Measurements from ENCODE around the gene ERN1.

Gene ERN1

DNA sequence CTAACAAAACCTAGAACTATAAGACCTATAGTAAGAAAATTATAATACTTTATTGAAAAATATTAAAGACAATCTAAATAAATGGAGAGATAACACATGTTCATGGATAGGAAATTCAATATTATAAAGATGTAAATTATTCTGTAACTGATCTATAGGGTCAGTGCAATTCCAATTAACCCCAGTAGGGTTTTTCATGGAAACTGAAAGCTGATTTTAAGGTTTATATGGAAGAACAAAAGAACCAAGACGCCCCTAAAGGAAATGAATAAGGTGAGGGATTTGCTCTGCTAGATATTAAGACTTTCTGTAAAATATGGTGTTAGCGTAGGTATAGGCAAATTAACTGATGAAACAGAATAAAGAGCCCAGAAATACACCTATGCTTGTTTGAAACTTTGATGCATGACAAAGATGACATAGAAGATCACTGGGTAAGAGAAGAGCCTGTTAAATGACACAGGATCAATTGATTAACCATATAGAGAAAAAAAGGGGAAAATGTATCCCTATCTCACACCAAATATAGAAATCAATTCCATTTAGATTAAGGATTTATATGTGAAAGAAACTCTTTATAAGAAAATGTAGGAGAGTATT, 112.5 kb downstream of the ERN1 start:
- Histone ChIP-seq H4K20me1 (ENCODE audit: insufficient read depth, low read length, poor library complexity, severe bottlenecking) (no peaks in the 10 kb centered on the region), H3K36me3 (ENCODE audit: insufficient read depth, low read length) (no peaks in the 10 kb centered on the region), H3F3A (ENCODE audit: low read depth) (peaks cover 23% of the 10 kb centered on the region), H3K4me2 (ENCODE audit: low read depth, low read length, poor library complexity, severe bottlenecking) (peak overlapping the region; percentile 89), H3K9me2 (replicated peaks; ENCODE audit: low read depth, low read length) (no peaks in the 10 kb centered on the region), H3K9ac (ENCODE audit: low read depth, low read length, poor library complexity, severe bottlenecking) (peak overlapping the region; percentile 77), H3K79me2 (ENCODE audit: insufficient read depth, low read length) (peaks cover 66% of the 10 kb centered on the region), H3K27me3 (ENCODE audit: insufficient read depth, low read length, poor library complexity, severe bottlenecking) (no peaks in the 10 kb centered on the region), H3K9me3 (ENCODE audit: insufficient read depth, low read depth, low read length) (no peaks in the 10 kb centered on the region), H3K4me1 (ENCODE audit: insufficient read depth, low read length, poor library complexity, severe bottlenecking) (peaks cover 68% of the 10 kb centered on the region), H2AFZ (ENCODE audit: low read length) (no peak overlapping the region), H3K4me3 (ENCODE audit: low read length, poor library complexity, severe bottlenecking) (peak overlapping the region; percentile 88)
- TF ChIP-seq EZH2phosphoT487 (IDR thresholded peaks at IDR 0.05; ENCODE audit: borderline replicate concordance): no peak
- TF ChIP-seq, protein P1, sequence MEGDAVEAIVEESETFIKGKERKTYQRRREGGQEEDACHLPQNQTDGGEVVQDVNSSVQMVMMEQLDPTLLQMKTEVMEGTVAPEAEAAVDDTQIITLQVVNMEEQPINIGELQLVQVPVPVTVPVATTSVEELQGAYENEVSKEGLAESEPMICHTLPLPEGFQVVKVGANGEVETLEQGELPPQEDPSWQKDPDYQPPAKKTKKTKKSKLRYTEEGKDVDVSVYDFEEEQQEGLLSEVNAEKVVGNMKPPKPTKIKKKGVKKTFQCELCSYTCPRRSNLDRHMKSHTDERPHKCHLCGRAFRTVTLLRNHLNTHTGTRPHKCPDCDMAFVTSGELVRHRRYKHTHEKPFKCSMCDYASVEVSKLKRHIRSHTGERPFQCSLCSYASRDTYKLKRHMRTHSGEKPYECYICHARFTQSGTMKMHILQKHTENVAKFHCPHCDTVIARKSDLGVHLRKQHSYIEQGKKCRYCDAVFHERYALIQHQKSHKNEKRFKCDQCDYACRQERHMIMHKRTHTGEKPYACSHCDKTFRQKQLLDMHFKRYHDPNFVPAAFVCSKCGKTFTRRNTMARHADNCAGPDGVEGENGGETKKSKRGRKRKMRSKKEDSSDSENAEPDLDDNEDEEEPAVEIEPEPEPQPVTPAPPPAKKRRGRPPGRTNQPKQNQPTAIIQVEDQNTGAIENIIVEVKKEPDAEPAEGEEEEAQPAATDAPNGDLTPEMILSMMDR (conservative IDR thresholded peaks at IDR 0.05; ENCODE audit: low read length): peak; percentile 49

DNA sequence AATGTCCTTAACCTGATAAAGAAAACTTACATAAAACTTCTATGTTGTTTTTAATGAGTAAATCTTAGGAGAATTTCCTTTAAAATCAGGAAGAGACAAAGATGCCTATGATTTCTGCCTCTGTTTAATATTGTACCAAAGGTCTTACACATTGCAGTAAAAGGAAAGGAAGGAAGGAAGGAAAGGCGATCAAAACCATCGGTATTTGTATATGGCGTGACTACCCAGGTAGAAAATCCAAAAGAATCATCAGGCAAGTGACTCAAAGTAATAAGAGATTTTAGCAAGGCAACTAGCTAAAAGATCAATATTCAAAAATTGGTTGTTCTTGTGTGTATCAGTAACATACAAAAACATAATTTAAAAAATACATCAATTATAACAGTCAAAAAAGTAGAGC, 113.0 kb downstream of the ERN1 start:
- H3K4me3 ChIP-seq (ENCODE audit: low read length, poor library complexity, severe bottlenecking): peak overlapping the region; percentile 88
- no peaks in the 10 kb centered on the region for H4K20me1 ChIP-seq (ENCODE audit: insufficient read depth, low read length, poor library complexity, severe bottlenecking)
- peak overlapping the region; percentile 77 for H3K9ac ChIP-seq (ENCODE audit: low read depth, low read length, poor library complexity, severe bottlenecking)
- H3K79me2 ChIP-seq (ENCODE audit: insufficient read depth, low read length): peaks cover 71% of the 10 kb centered on the region
- no peaks in the 10 kb centered on the region for H3K9me3 ChIP-seq (ENCODE audit: insufficient read depth, low read depth, low read length)
- no peaks in the 10 kb centered on the region for H3K36me3 ChIP-seq (ENCODE audit: insufficient read depth, low read length)
- no peaks in the 10 kb centered on the region for H3K27me3 ChIP-seq (ENCODE audit: insufficient read depth, low read length, poor library complexity, severe bottlenecking)
- peaks cover 63% of the 10 kb centered on the region for H3K4me1 ChIP-seq (ENCODE audit: insufficient read depth, low read length, poor library complexity, severe bottlenecking)
- H3K4me2 ChIP-seq (ENCODE audit: low read depth, low read length, poor library complexity, severe bottlenecking): peak overlapping the region; percentile 89
- peaks cover 20% of the 10 kb centered on the region for H3F3A ChIP-seq (ENCODE audit: low read depth)
- H3K9me2 ChIP-seq (replicated peaks; ENCODE audit: low read depth, low read length): no peaks in the 10 kb centered on the region
- H2AFZ ChIP-seq (ENCODE audit: low read length): no peak overlapping the region
- TF ChIP-seq, protein P1 (conservative IDR thresholded peaks at IDR 0.05; ENCODE audit: low read length): no peak
- TF ChIP-seq EZH2phosphoT487 (IDR thresholded peaks at IDR 0.05; ENCODE audit: borderline replicate concordance): no peak

DNA sequence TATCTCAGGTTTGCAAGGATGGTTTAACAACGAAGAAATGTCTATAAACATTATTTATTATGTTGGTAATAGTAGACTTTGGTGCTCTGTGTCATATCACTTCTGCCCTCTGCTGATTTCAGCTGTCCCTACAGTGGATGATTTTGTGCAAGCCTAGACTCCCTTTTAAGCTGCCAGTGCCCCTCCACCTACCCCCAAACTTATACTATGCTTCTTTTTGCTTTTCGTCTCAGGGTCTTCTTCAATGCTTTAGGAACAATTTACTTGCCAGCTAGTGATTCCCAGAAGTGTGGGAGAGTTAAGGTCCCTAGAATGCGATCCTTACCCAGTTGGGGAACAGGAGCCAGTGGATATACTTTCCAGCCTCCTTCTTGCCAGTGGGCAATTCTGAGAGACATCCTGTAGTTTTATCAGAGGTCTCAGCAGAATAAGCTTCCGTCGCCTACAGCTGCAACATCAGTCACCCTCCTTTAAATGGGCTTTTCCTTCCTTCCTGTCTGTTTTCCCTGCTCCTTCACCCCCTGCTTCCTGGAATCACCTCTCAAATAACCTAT, 113.6 kb downstream of the ERN1 start:
- Histone ChIP-seq H3F3A (ENCODE audit: low read depth) (peaks cover 19% of the 10 kb centered on the region), H3K9me2 (replicated peaks; ENCODE audit: low read depth, low read length) (no peaks in the 10 kb centered on the region), H3K4me1 (ENCODE audit: insufficient read depth, low read length, poor library complexity, severe bottlenecking) (peaks cover 56% of the 10 kb centered on the region), H3K79me2 (ENCODE audit: insufficient read depth, low read length) (peaks cover 78% of the 10 kb centered on the region), H3K27me3 (ENCODE audit: insufficient read depth, low read length, poor library complexity, severe bottlenecking) (no peaks in the 10 kb centered on the region), H3K9ac (ENCODE audit: low read depth, low read length, poor library complexity, severe bottlenecking) (peak overlapping the region; percentile 77), H3K36me3 (ENCODE audit: insufficient read depth, low read length) (no peaks in the 10 kb centered on the region), H3K4me3 (ENCODE audit: low read length, poor library complexity, severe bottlenecking) (peak overlapping the region; percentile 88), H3K9me3 (ENCODE audit: insufficient read depth, low read depth, low read length) (no peaks in the 10 kb centered on the region), H2AFZ (ENCODE audit: low read length) (no peak overlapping the region), H3K4me2 (ENCODE audit: low read depth, low read length, poor library complexity, severe bottlenecking) (peak overlapping the region; percentile 89), H4K20me1 (ENCODE audit: insufficient read depth, low read length, poor library complexity, severe bottlenecking) (no peaks in the 10 kb centered on the region)
- no peak for TF ChIP-seq EZH2phosphoT487 (IDR thresholded peaks at IDR 0.05; ENCODE audit: borderline replicate concordance)
- TF ChIP-seq, protein P1 (conservative IDR thresholded peaks at IDR 0.05; ENCODE audit: low read length): peak; percentile 65
